ENCODE results near the gene ECE1. TPM values are rescaled to one million over a fixed set of nuclear protein-coding genes. Genes with fewer than 3 reads are reported as not detected.

Gene ECE1
- total and polyA plus RNA-seq, 9 donors = 37.3 to 313 (median 119) TPM

DNA sequence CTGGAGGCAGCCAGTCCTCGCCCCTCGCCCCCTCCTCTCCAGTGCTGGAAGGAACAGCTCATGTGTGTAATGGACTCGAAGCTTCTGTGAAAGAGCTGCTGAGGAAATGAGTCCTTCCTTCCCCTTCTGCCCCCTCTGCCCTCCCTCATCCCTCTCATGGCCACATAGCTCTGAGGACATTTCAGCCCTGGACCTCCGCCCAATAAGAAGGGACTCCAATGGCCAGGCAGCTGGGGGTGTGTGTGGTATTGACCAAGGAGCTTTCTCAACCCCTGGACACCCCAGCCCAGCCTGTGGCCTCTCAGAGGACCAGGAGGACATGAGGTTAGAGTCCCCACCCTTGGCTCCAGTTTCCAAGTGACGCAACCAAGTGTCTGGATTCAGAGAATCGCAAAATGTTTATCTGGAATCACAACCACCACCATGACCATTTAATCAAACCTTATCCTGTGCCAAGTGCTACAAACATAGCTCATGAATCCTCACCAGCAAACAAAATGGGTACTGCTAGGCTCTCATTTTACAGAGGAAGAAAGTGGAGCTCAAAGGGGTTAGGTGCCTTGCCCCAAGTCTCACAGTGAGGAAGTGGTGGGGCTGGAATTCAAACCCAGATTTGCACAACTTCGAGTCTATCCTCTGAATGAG is 47.8 kb upstream of the ECE1 start:
- Histone ChIP-seq H3K9me3 (no peaks in the 10 kb centered on the region), H3K27me3 (no peaks in the 10 kb centered on the region), H3K4me1 (ENCODE audit: insufficient read depth) (peaks cover 63% of the 10 kb centered on the region), H3K27ac (peak overlapping the region; percentile 81 to 92), H3K36me3 (no peaks in the 10 kb centered on the region), H3K4me3 (no peak overlapping the region)
- intact Hi-C loops (cut with DNase I) = loop anchor here in 1 of 4 donors (2.0 kb wide), 1 partner anchor 75 kb away; no protein-coding TSS in a partner anchor
- TF ChIP-seq, protein P1, sequence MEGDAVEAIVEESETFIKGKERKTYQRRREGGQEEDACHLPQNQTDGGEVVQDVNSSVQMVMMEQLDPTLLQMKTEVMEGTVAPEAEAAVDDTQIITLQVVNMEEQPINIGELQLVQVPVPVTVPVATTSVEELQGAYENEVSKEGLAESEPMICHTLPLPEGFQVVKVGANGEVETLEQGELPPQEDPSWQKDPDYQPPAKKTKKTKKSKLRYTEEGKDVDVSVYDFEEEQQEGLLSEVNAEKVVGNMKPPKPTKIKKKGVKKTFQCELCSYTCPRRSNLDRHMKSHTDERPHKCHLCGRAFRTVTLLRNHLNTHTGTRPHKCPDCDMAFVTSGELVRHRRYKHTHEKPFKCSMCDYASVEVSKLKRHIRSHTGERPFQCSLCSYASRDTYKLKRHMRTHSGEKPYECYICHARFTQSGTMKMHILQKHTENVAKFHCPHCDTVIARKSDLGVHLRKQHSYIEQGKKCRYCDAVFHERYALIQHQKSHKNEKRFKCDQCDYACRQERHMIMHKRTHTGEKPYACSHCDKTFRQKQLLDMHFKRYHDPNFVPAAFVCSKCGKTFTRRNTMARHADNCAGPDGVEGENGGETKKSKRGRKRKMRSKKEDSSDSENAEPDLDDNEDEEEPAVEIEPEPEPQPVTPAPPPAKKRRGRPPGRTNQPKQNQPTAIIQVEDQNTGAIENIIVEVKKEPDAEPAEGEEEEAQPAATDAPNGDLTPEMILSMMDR (IDR thresholded peaks at IDR 0.05) = no peak
- peak; percentile 69 for TF ChIP-seq EP300 (IDR thresholded peaks at IDR 0.05)
- 42 to 47% (median 44%) methylated on average over 7 of the region's 7 CpGs for WGBS, 3 donors
- DNase-seq = peak; percentile 78 to 98 (median 89)

DNA sequence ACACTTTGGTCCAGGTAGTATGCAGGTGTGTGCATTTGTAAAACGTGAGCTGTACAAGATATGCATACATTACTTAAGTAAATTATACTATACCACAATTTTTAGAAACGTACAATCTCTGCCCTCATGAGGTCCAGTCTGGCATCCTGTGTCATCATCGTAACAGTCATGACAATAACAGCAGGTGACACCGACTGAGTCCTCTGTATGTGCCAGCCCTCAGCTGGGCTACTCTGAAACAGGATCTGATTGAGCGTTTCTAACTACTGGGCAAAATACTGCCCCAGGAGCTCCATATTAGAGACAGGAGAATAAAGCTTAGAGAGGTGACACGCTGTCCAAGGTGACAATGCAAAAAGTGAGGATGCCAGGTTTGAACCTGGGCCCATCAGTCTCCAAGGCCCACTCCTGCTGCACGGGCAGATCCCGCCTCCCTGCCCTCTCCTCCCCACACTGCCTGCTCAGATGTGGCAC is 47.2 kb upstream of the ECE1 start:
- WGBS, 3 donors = 75 to 82% (median 77%) methylated on average over 8 of the region's 8 CpGs
- H3K36me3 ChIP-seq = no peaks in the 10 kb centered on the region

DNA sequence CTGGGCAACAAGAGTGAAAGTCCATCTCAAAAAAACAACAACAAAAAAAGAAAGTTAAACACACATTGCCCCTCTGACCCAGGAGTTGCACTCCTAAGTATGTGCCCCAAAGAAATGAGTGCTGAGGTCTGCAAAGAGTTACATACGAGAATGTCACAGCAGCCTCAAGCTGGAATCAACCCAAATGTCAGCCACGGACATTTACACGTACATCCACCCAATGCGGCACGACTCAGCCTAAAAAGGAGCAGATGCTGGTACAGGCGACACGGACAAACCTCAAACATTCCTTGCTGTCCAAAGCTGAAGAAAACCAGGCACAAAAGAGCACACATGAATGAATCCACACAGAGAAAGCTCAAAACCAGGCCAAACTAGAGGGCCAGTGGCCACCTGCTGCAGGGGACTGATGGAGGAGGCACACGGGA is 46.8 kb upstream of the ECE1 start:
- Histone ChIP-seq H3K27ac (peak overlapping the region in 1 of 2 donors; percentile 92), H3K4me3 (no peak overlapping the region), H3K9me3 (no peaks in the 10 kb centered on the region), H3K27me3 (no peaks in the 10 kb centered on the region), H3K4me1 (ENCODE audit: insufficient read depth) (peaks cover 66% of the 10 kb centered on the region), H3K36me3 (no peaks in the 10 kb centered on the region)
- intact Hi-C loops (cut with DNase I) = no loop called here
- DNase-seq = peak in 1 of 5 donors; percentile 37
- TF ChIP-seq EP300 (IDR thresholded peaks at IDR 0.05) = no peak
- TF ChIP-seq, protein P1 (IDR thresholded peaks at IDR 0.05) = no peak
- TF ChIP-seq POLR2A (IDR thresholded peaks at IDR 0.05) = no peak
- 36 to 37% (median 37%) methylated on average over 8 of the region's 8 CpGs for WGBS, 3 donors

More for the DNA sequence above, 47.2 kb upstream of the ECE1 start:
- Histone ChIP-seq H3K27me3 (no peaks in the 10 kb centered on the region), H3K4me3 (no peak overlapping the region), H3K9me3 (no peaks in the 10 kb centered on the region), H3K4me1 (ENCODE audit: insufficient read depth) (peaks cover 62% of the 10 kb centered on the region), H3K27ac (peak overlapping the region in 1 of 2 donors; percentile 92)
- intact Hi-C loops (cut with DNase I) = no loop called here
- TF ChIP-seq, protein P1 (IDR thresholded peaks at IDR 0.05) = no peak
- no peak for TF ChIP-seq EP300 (IDR thresholded peaks at IDR 0.05)
- TF ChIP-seq POLR2A (IDR thresholded peaks at IDR 0.05) = no peak
- DNase-seq = no peak

DNA sequence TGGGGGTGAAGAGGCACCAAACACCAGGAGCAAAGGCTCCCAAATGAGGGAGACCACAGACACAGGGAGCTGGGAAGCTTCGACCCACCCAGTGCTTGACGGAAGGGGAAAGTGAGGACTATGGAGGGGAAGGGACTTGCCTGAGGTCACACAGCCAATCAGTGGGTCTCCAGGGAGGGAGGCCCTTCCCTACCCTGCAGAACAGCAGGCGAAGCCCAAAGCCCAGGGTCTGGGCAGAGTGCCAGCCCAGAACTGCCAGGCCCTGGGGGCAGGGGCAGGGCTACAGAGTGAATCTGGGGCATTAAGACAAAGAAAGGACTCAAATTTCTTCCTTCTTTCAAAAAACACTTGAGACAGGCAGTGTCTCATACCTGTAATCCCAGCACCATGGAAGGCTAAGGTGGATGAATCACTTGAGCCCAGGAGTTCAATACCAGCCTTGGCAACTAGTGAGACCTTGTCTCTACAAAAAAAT is 45.5 kb upstream of the ECE1 start:
- H3K4me3 ChIP-seq = no peak overlapping the region
- H3K9me3 ChIP-seq = no peaks in the 10 kb centered on the region
- no peaks in the 10 kb centered on the region for H3K27me3 ChIP-seq
- H3K4me1 ChIP-seq (ENCODE audit: insufficient read depth) = peaks cover 67% of the 10 kb centered on the region
- DNase-seq = peak in 1 of 5 donors; percentile 45
- no peaks in the 10 kb centered on the region for H3K36me3 ChIP-seq
- TF ChIP-seq POLR2A (IDR thresholded peaks at IDR 0.05) (no peak), EP300 (IDR thresholded peaks at IDR 0.05) (no peak)
- TF ChIP-seq, protein P1 (IDR thresholded peaks at IDR 0.05) = no peak
- intact Hi-C loops (cut with DNase I) = loop anchor here in 1 of 4 donors (2.0 kb wide), 1 partner anchor 79 kb away; no protein-coding TSS in a partner anchor
- H3K27ac ChIP-seq = peak overlapping the region; percentile 81 to 92
- WGBS, 3 donors = 73 to 90% (median 82%) methylated on average over 3 of the region's 3 CpGs

Data from ovary (tissue), 9 donors.